DOHH2 (cell line): ENCODE measurements around the gene ANKS1B.

Experiments
- H3F3A ChIP-seq: fragments of 200-600 bp; sonication (generic), shearing (Covaris generic); 2 replicates; pipeline ENCODE4 v1.6.0; 2016; ENCODE audit warnings: antibody characterized with exemption, mild to moderate bottlenecking; ENCODE audit not compliant: control insufficient read depth, insufficient read depth
- H3K27ac ChIP-seq: fragments of 200-600 bp; sonication (generic); 2 replicates; pipeline ENCODE4 v1.5.1; 2014; ENCODE audit warnings: low read depth, mild to moderate bottlenecking, low read length, moderate library complexity
- H3K27me3 ChIP-seq: fragments of 200-600 bp; sonication (generic); 2 replicates; pipeline ENCODE4 v1.6.1; 2014; ENCODE audit warnings: mild to moderate bottlenecking, low read length, mixed read lengths; ENCODE audit not compliant: control insufficient read depth
- H3K36me3 ChIP-seq: fragments of 200-600 bp; sonication (generic); 2 replicates; pipeline ENCODE4 v1.6.1; 2014; ENCODE audit warnings: mild to moderate bottlenecking, low read length, moderate library complexity, mixed read lengths; ENCODE audit not compliant: control insufficient read depth
- H3K4me1 ChIP-seq: fragments of 200-600 bp; sonication (generic); 2 replicates; pipeline ENCODE4 v1.6.1; 2014; ENCODE audit warnings: mild to moderate bottlenecking, low read length, mixed read lengths; ENCODE audit not compliant: control insufficient read depth
- H3K4me2 ChIP-seq: fragments of 200-600 bp; sonication (generic); 2 replicates; pipeline ENCODE4 v1.6.0; 2014; ENCODE audit warnings: mild to moderate bottlenecking, low read length, moderate library complexity
- H3K4me3 ChIP-seq: fragments of 200-600 bp; sonication (generic); 2 replicates; pipeline ENCODE4 v1.5.1; 2014; ENCODE audit warnings: mild to moderate bottlenecking, low read length, mixed read lengths
- H3K79me2 ChIP-seq: fragments of 200-600 bp; sonication (generic); 2 replicates; pipeline ENCODE4 v1.6.1; 2014; ENCODE audit warnings: mild to moderate bottlenecking, low read length, mixed read lengths; ENCODE audit not compliant: control insufficient read depth
- H3K9me2 ChIP-seq: fragments of 200-600 bp; sonication (generic); replicated peaks from 2 replicates; pipeline ENCODE4 v1.6.1; 2014; ENCODE audit warnings: mild to moderate bottlenecking, low read length, mixed read lengths; ENCODE audit not compliant: control insufficient read depth
- H3K9me3 ChIP-seq: fragments of 200-600 bp; sonication (generic); 2 replicates; pipeline ENCODE4 v1.6.1; 2014; ENCODE audit warnings: antibody characterized with exemption, low read length, mixed read lengths; ENCODE audit not compliant: control insufficient read depth, insufficient read depth
- H4K20me1 ChIP-seq: fragments of 200-600 bp; sonication (generic); 2 replicates; pipeline ENCODE4 v1.6.0; 2014; ENCODE audit warnings: low read depth, mild to moderate bottlenecking, antibody characterized with exemption, low read length, moderate library complexity; ENCODE audit not compliant: control insufficient read depth, insufficient read depth
- EZH2phosphoT487 ChIP-seq: fragments of 200-600 bp; sonication (generic); IDR thresholded peaks from 2 replicates; pipeline ENCODE4 v1.6.1; 2017; ENCODE audit warnings: borderline replicate concordance, mild to moderate bottlenecking, antibody characterized with exemption, low read length, moderate library complexity, mixed read lengths
- TF ChIP-seq, protein P1 (sequence below): fragments of 200-600 bp; sonication (generic); IDR thresholded peaks from one replicate; pipeline ENCODE4 v1.5.1; 2014; ENCODE audit warnings: antibody characterized with exemption, mild to moderate bottlenecking, low read depth, low read length; ENCODE audit not compliant: poor library complexity, severe bottlenecking

The ANKS1B gene

DNA sequence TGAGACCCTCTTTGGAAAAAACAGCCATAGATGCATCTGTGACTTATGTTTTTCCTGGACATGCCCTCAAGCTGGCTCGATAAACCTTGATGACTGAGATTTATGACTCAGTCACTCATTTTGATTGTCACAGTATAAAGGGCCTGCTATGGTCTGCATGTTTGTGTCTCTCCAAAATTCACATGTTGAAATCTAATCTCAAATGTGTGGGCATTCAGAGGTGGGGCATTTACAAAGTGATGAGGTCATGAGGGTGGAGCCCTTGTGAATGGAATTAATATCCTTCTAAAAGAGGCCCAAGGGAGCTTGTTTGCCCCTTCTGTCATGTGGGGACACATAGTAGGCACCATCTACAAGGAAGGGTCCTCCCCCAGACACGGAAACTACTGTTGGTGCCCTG is 966.8 kb downstream of the ANKS1B start:
- H3K4me3 ChIP-seq: no peak overlapping the region
- TF ChIP-seq, protein P1, sequence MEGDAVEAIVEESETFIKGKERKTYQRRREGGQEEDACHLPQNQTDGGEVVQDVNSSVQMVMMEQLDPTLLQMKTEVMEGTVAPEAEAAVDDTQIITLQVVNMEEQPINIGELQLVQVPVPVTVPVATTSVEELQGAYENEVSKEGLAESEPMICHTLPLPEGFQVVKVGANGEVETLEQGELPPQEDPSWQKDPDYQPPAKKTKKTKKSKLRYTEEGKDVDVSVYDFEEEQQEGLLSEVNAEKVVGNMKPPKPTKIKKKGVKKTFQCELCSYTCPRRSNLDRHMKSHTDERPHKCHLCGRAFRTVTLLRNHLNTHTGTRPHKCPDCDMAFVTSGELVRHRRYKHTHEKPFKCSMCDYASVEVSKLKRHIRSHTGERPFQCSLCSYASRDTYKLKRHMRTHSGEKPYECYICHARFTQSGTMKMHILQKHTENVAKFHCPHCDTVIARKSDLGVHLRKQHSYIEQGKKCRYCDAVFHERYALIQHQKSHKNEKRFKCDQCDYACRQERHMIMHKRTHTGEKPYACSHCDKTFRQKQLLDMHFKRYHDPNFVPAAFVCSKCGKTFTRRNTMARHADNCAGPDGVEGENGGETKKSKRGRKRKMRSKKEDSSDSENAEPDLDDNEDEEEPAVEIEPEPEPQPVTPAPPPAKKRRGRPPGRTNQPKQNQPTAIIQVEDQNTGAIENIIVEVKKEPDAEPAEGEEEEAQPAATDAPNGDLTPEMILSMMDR: no peak
- TF ChIP-seq EZH2phosphoT487: no peak
- no peak overlapping the region for H3K4me2 ChIP-seq
- H4K20me1 ChIP-seq: no peaks in the 10 kb centered on the region
- no peaks in the 10 kb centered on the region for H3K4me1 ChIP-seq
- peaks cover 5% of the 10 kb centered on the region; the same call in 1 of the 2 replicates for H3K9me3 ChIP-seq
- H3K36me3 ChIP-seq: no peaks in the 10 kb centered on the region
- no peaks in the 10 kb centered on the region for H3K9me2 ChIP-seq
- H3K79me2 ChIP-seq: no peaks in the 10 kb centered on the region
- no peaks in the 10 kb centered on the region for H3F3A ChIP-seq
- no peak overlapping the region for H3K27ac ChIP-seq
- H3K27me3 ChIP-seq: no peaks in the 10 kb centered on the region

DNA sequence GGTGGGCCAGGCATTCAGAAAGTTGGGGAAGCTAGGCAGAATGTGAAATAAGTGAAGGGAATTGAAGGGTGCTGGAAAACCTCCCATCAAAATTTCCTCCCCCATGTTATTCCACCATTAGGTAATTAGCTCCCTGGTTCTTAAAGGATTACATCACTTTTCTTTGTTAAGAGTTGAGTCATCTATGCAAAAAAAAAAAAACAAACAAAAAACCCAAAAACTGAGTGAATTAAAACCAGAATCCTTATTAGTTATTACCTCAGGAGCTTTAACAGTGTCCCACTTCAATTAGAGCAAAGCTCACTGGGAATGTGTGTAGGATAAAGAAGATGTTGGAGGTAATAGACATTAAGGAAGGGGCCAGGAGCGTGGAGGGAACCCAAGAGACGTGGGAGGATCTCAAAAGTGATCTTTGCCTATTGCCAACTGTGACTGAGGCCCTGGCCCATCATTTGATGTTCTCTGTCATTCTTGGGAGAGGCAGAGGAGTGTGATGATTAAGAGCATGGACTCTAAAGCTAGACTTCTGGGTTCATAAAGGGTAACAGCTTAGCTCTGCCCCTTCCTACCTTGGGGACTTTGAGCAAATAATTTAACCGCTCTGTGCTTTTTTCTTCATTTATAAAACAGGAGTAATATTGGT is 975.0 kb downstream of the ANKS1B start:
- Histone ChIP-seq H3K4me1 (no peaks in the 10 kb centered on the region), H3K9me2 (no peaks in the 10 kb centered on the region), H3K79me2 (no peaks in the 10 kb centered on the region), H3K9me3 (no peaks in the 10 kb centered on the region), H3K27me3 (no peaks in the 10 kb centered on the region; the same call in 1 of the 2 replicates), H3K4me2 (no peak overlapping the region), H3K27ac (no peak overlapping the region), H4K20me1 (no peaks in the 10 kb centered on the region), H3K36me3 (no peaks in the 10 kb centered on the region), H3K4me3 (no peak overlapping the region), H3F3A (no peaks in the 10 kb centered on the region)
- no peak for TF ChIP-seq EZH2phosphoT487
- TF ChIP-seq, protein P1: no peak

DNA sequence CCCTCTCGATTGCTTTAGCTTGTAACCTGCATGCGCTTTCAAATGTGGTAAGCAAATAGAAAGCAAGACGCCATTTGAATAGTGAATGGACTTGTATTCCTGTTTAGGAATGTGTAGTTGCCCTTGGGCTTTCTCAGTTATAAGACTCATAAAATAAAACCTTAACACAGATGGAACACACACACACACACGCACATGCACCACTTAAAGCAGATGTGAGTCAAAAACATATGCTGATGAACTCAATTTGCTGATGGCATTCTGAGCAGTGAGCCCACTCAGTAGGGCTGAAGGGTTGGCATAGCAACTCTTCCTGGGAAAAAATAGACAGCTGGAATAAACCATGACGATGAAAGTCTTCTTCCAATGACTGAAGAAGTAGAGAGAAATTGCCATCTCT is 979.1 kb downstream of the ANKS1B start:
- H3K4me2 ChIP-seq: no peak overlapping the region
- H4K20me1 ChIP-seq: no peaks in the 10 kb centered on the region
- H3K27ac ChIP-seq: no peak overlapping the region
- TF ChIP-seq, protein P1: no peak
- TF ChIP-seq EZH2phosphoT487: no peak
- H3F3A ChIP-seq: no peaks in the 10 kb centered on the region
- H3K27me3 ChIP-seq: no peaks in the 10 kb centered on the region; the same call in 1 of the 2 replicates
- H3K79me2 ChIP-seq: no peaks in the 10 kb centered on the region
- H3K4me3 ChIP-seq: no peak overlapping the region
- no peaks in the 10 kb centered on the region for H3K36me3 ChIP-seq
- H3K9me2 ChIP-seq: no peaks in the 10 kb centered on the region
- no peaks in the 10 kb centered on the region for H3K9me3 ChIP-seq
- no peaks in the 10 kb centered on the region for H3K4me1 ChIP-seq
